Mesendoderm (in vitro differentiated cells): ENCODE measurements around the gene CLSTN3.
"Not testable (repeated sequence)": the region's sequence is repeated elsewhere in the genome, so short reads cannot be mapped to it uniquely, and the experiment has no call there.

Experiments
- DNase-seq: peaks from one replicate; pipeline ENCODE4 v3.0.0; 2013
- H2AK5ac ChIP-seq: 2 replicates; pipeline ENCODE4 v1.6.1; 2013; ENCODE audit warnings: low read length, inconsistent platforms
- H2BK120ac ChIP-seq: 2 replicates; pipeline ENCODE4 v1.6.1; 2013; ENCODE audit warnings: low read depth, mild to moderate bottlenecking, low read length, moderate library complexity, mixed read lengths
- H2BK15ac ChIP-seq: replicated peaks from 2 replicates; pipeline ENCODE4 v1.6.1; 2013; ENCODE audit warnings: low read depth, mild to moderate bottlenecking, moderate library complexity
- H2BK5ac ChIP-seq: 2 replicates; pipeline ENCODE4 v1.6.1; 2013; ENCODE audit warnings: low read length, inconsistent platforms
- H3K18ac ChIP-seq: 2 replicates; pipeline ENCODE4 v1.6.1; 2013; ENCODE audit warnings: mild to moderate bottlenecking, low read length, mixed read lengths
- H3K23ac ChIP-seq: one replicate; pipeline ENCODE4 v1.6.1; 2013; ENCODE audit warnings: low read length
- H3K27ac ChIP-seq: 2 replicates; pipeline ENCODE4 v1.5.1; 2013; ENCODE audit warnings: low read depth, mild to moderate bottlenecking, inconsistent platforms, low read length, moderate library complexity
- H3K27me3 ChIP-seq: 2 replicates; pipeline ENCODE4 v1.6.1; 2013; ENCODE audit warnings: low read length, control low read depth, mild to moderate bottlenecking, inconsistent platforms; ENCODE audit not compliant: insufficient read depth, poor library complexity
- H3K36me3 ChIP-seq: 2 replicates; pipeline ENCODE4 v1.6.1; 2013; ENCODE audit warnings: low read length, inconsistent platforms; ENCODE audit not compliant: control insufficient read depth, insufficient read depth
- H3K4ac ChIP-seq: one replicate; pipeline ENCODE4 v1.6.1; 2013; ENCODE audit warnings: low read depth, mild to moderate bottlenecking, low read length, moderate library complexity
- H3K4me1 ChIP-seq: 2 replicates; pipeline ENCODE4 v1.6.1; 2013; ENCODE audit warnings: low read depth, low read length, inconsistent platforms; ENCODE audit not compliant: control insufficient read depth
- H3K4me2 ChIP-seq: 2 replicates; pipeline ENCODE4 v1.6.1; 2013; ENCODE audit warnings: low read length
- H3K4me3 ChIP-seq: 2 replicates; pipeline ENCODE4 v1.5.1; 2013; ENCODE audit warnings: mild to moderate bottlenecking, low read length
- H3K56ac ChIP-seq: one replicate; pipeline ENCODE4 v1.6.1; 2013; ENCODE audit warnings: low read length
- H3K79me1 ChIP-seq: 2 replicates; pipeline ENCODE4 v1.6.1; 2013; ENCODE audit warnings: low read length, inconsistent platforms
- H3K79me2 ChIP-seq: 2 replicates; pipeline ENCODE4 v1.6.1; 2013; ENCODE audit warnings: mild to moderate bottlenecking, low read length; ENCODE audit not compliant: control insufficient read depth, insufficient read depth
- H3K9ac ChIP-seq: 2 replicates; pipeline ENCODE4 v1.6.1; 2013; ENCODE audit warnings: low read length, inconsistent platforms
- H4K5ac ChIP-seq: one replicate; pipeline ENCODE4 v1.6.1; 2013; ENCODE audit warnings: low read length
- H4K8ac ChIP-seq: one replicate; pipeline ENCODE4 v1.6.1; 2013; ENCODE audit warnings: low read depth, mild to moderate bottlenecking, control low read depth, low read length, moderate library complexity
- WGBS: extraction: QIAGEN DNeasy Blood & Tissue Kit; methylation state at CpG from one replicate; pipeline ENCODE4 v1.1.7; 2013; ENCODE audit warnings: low lambda C conversion rate, missing lambda C conversion rate; ENCODE audit not compliant: insufficient coverage; ENCODE audit errors: extremely low coverage; 5-methylcytosine and 5-hydroxymethylcytosine counted together

CLSTN3 gene

DNA sequence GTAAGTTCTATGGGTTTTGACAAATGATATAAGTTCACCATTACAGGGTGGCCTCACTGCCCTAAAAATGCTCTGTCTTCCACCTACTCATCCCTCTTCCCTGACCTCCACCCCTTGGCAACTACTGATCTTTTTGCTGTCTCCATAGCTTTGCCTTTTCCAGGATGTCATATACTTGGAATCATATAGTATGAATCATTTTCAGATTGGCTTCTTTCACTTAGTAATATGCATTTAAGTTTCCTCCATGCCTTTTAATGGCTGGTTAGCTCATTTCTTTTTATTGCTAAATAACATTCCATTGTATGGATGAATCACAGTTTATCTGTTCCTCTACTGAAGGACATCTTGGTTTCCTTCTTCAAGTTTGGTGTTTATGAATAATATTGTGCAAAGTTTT, 45.3 kb downstream of the CLSTN3 start:
- Histone ChIP-seq H4K5ac (no peak overlapping the region), H3K36me3 (no peaks in the 10 kb centered on the region), H3K27me3 (no peaks in the 10 kb centered on the region), H2BK5ac (no peak overlapping the region), H3K18ac (no peak overlapping the region), H3K79me2 (no peaks in the 10 kb centered on the region), H3K9ac (no peak overlapping the region), H3K4me1 (no peaks in the 10 kb centered on the region), H4K8ac (no peak overlapping the region), H3K4ac (no peak overlapping the region), H3K27ac (no peak overlapping the region), H3K79me1 (no peaks in the 10 kb centered on the region), H3K4me2 (no peak overlapping the region), H2BK120ac (no peak overlapping the region), H2BK15ac (no peak overlapping the region), H3K23ac (no peak overlapping the region), H2AK5ac (no peak overlapping the region), H3K4me3 (no peak overlapping the region), H3K56ac (no peak overlapping the region)
- no peak for DNase-seq

DNA sequence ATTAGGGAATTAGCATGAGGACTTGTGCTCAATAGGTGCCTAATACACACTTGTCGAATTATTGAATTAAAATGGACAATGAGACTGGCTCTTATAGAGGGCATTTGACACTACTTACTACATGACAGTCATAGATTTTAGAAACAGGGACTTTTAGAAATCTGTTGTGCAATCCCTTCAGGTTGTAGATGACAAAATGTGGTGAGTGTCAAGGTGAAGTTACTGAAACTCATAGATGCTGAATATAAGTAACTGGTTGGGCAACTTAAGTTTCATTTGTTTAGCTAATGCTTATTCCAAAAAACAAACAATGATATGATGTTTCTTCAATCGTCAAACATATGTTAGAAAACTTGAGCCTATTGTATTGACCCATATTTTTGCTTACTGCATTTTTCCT, 46.4 kb downstream of the CLSTN3 start:
- no peak overlapping the region for H4K5ac ChIP-seq
- H3K23ac ChIP-seq = no peak overlapping the region
- H3K4me3 ChIP-seq = no peak overlapping the region
- H2AK5ac ChIP-seq = no peak overlapping the region
- H3K4ac ChIP-seq = no peak overlapping the region
- no peak overlapping the region for H3K18ac ChIP-seq
- H3K36me3 ChIP-seq = no peaks in the 10 kb centered on the region
- DNase-seq = no peak
- no peaks in the 10 kb centered on the region for H3K79me2 ChIP-seq
- H3K27me3 ChIP-seq = no peaks in the 10 kb centered on the region
- no CpG with 5 or more reads among the region's 2 CpGs for WGBS
- no peak overlapping the region for H3K4me2 ChIP-seq
- H4K8ac ChIP-seq = no peak overlapping the region
- no peak overlapping the region for H3K9ac ChIP-seq
- no peak overlapping the region for H2BK120ac ChIP-seq
- no peaks in the 10 kb centered on the region for H3K4me1 ChIP-seq
- no peaks in the 10 kb centered on the region for H3K79me1 ChIP-seq
- no peak overlapping the region for H2BK5ac ChIP-seq
- no peak overlapping the region for H2BK15ac ChIP-seq
- no peak overlapping the region for H3K27ac ChIP-seq
- H3K56ac ChIP-seq = no peak overlapping the region

DNA sequence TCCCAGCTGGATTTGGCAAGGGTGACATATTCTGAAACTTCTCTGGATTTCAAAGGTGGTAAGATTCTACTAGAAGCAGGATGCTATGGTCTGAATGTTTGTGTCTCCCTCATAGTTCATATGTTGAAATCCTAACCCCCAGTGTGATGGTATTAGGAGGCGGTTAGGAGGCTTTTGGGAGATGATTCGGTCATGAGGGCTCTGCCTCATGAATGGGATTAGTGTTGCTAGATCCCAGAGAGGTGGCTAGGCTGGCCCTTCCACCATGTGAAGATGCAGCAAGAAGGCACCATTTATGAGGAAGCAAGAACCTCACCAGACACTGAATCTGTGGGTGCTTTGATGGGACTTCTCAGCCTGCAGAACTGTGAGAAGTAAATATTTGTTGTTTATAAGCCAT, 48.3 kb downstream of the CLSTN3 start:
- WGBS = no CpG with 5 or more reads among the region's 2 CpGs
- no peak overlapping the region for H4K5ac ChIP-seq
- H3K4ac ChIP-seq = no peak overlapping the region

GRCh38 chr12:7180685-7181084, 50.5 kb downstream of the CLSTN3 start:
- no CpG with 5 or more reads among the region's 1 CpG for WGBS
- no peak overlapping the region for H3K23ac ChIP-seq

More for the DNA sequence above, 48.3 kb downstream of the CLSTN3 start:
- no peak overlapping the region for H3K23ac ChIP-seq
- no peaks in the 10 kb centered on the region for H3K4me1 ChIP-seq
- no peak for DNase-seq
- no peak overlapping the region for H3K56ac ChIP-seq
- no peak overlapping the region for H4K8ac ChIP-seq
- H2BK5ac ChIP-seq = no peak overlapping the region
- H3K18ac ChIP-seq = no peak overlapping the region
- H2AK5ac ChIP-seq = no peak overlapping the region
- H3K4me3 ChIP-seq = no peak overlapping the region
- H2BK120ac ChIP-seq = no peak overlapping the region
- H2BK15ac ChIP-seq = no peak overlapping the region
- no peak overlapping the region for H3K27ac ChIP-seq
- no peaks in the 10 kb centered on the region for H3K79me2 ChIP-seq
- no peak overlapping the region for H3K4me2 ChIP-seq
- no peak overlapping the region for H3K9ac ChIP-seq
- no peaks in the 10 kb centered on the region for H3K79me1 ChIP-seq
- H3K27me3 ChIP-seq = no peaks in the 10 kb centered on the region
- H3K36me3 ChIP-seq = no peaks in the 10 kb centered on the region

GRCh38 chr12:7186058-7186457, 55.9 kb downstream of the CLSTN3 start:
- not testable (repeated sequence) for H2BK15ac ChIP-seq, H3K79me2 ChIP-seq, H2BK120ac ChIP-seq, H3K36me3 ChIP-seq, H3K27ac ChIP-seq, H3K23ac ChIP-seq, H3K9ac ChIP-seq, H3K4me1 ChIP-seq, H2AK5ac ChIP-seq, H3K18ac ChIP-seq, H2BK5ac ChIP-seq, H4K5ac ChIP-seq, H3K79me1 ChIP-seq, H4K8ac ChIP-seq, H3K56ac ChIP-seq, H3K4me2 ChIP-seq, H3K4me3 ChIP-seq, H3K4ac ChIP-seq, H3K27me3 ChIP-seq
- peak; percentile 41 for DNase-seq
- WGBS = no CpG with 5 or more reads among the region's 2 CpGs

More at GRCh38 chr12:7180685-7181084, 50.5 kb downstream of the CLSTN3 start:
- Histone ChIP-seq H3K79me1 (no peaks in the 10 kb centered on the region), H3K4ac (no peak overlapping the region), H3K36me3 (no peaks in the 10 kb centered on the region), H4K5ac (no peak overlapping the region), H3K79me2 (no peaks in the 10 kb centered on the region), H3K4me3 (no peak overlapping the region), H2BK15ac (no peak overlapping the region), H3K4me1 (no peaks in the 10 kb centered on the region), H3K4me2 (no peak overlapping the region), H2BK120ac (no peak overlapping the region), H3K18ac (no peak overlapping the region), H3K9ac (no peak overlapping the region), H3K27me3 (no peaks in the 10 kb centered on the region), H2BK5ac (no peak overlapping the region), H3K27ac (no peak overlapping the region), H3K56ac (no peak overlapping the region), H2AK5ac (no peak overlapping the region), H4K8ac (no peak overlapping the region)
- no peak for DNase-seq

GRCh38 chr12:7188562-7189397, 58.6 kb downstream of the CLSTN3 start:
- no peaks in the 10 kb centered on the region for H3K36me3 ChIP-seq
- H4K5ac ChIP-seq = no peak overlapping the region
- no peak overlapping the region for H2BK15ac ChIP-seq
- DNase-seq = peak; percentile 93
- peaks cover 2% of the 10 kb centered on the region for H3K4me1 ChIP-seq
- H2AK5ac ChIP-seq = no peak overlapping the region
- H3K9ac ChIP-seq = peak overlapping the region; percentile 67
- peak overlapping the region; percentile 62 for H3K4me3 ChIP-seq
- no peaks in the 10 kb centered on the region for H3K79me1 ChIP-seq
- no peaks in the 10 kb centered on the region for H3K27me3 ChIP-seq
- peak overlapping the region; percentile 58 for H3K4me2 ChIP-seq
- no peak overlapping the region for H2BK120ac ChIP-seq
- no peak overlapping the region for H2BK5ac ChIP-seq
- no peak overlapping the region for H3K27ac ChIP-seq
- H3K18ac ChIP-seq = no peak overlapping the region
- H3K56ac ChIP-seq = peak overlapping the region; percentile 81
- no peaks in the 10 kb centered on the region for H3K79me2 ChIP-seq
- no peak overlapping the region for H3K23ac ChIP-seq
- H4K8ac ChIP-seq = no peak overlapping the region
- no CpG with 5 or more reads among the region's 21 CpGs for WGBS
- no peak overlapping the region for H3K4ac ChIP-seq
